HL-60 (cell line): ENCODE measurements around the gene PRUNE1.

ENCODE experiments used
- CTCF ChIP-seq: IDR thresholded peaks from one replicate; pipeline ENCODE4 v1.5.1; 2011; ENCODE audit warnings: low read length, control low read depth, inconsistent platforms; ENCODE audit not compliant: insufficient read depth
- POLR2AphosphoS5 ChIP-seq: IDR thresholded peaks from 2 replicates; pipeline ENCODE4 v1.6.1; 2012; ENCODE audit warnings: low read depth
- REST ChIP-seq: IDR thresholded peaks from 2 replicates; pipeline ENCODE4 v1.6.1; 2012; ENCODE audit warnings: low read depth; ENCODE audit not compliant: insufficient replicate concordance

- no peak for TF ChIP-seq CTCF
- TF ChIP-seq POLR2AphosphoS5, result no peak; the same call in 1 of the 2 replicates
- no peak for TF ChIP-seq REST
These were observed 34.2 kb upstream of the PRUNE1 start for GRCh38 chr1:150973836-150974579.
